B cell (primary cell): ENCODE results near the gene SF1.

Experiments used
- EZH2 ChIP-seq: IDR thresholded peaks from 2 replicates; pipeline ENCODE4 v1.6.1; 2012; ENCODE audit warnings: borderline replicate concordance, low read depth, mild to moderate bottlenecking, moderate library complexity, low read length; ENCODE audit not compliant: insufficient read depth, poor library complexity, severe bottlenecking
- TF ChIP-seq, protein P1 (sequence below): fragments of 200-600 bp; IDR thresholded peaks from one replicate; pipeline ENCODE4 v1.8.0; 2022; ENCODE audit warnings: antibody characterized with exemption, mild to moderate bottlenecking

DNA sequence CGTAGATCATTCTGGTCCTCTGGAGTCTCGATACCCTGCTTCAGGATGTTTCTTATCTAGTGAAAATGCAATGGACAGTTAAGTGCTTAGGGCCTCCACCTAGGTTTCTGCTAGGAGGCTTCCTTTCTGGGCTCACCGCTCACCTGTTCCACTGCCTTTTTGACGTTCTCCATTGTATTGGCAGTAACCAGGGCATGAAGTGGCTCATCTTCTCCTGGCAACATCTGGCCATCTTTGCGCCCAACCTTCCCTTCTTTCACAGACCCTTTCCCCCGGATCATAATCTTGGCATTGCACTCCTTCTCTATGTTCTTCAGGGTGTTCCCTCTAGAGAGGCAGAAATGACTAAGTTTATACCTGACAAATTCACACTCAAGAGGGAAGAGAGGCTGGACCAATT is 9.1 kb downstream of the SF1 start:
- TF ChIP-seq, protein P1, sequence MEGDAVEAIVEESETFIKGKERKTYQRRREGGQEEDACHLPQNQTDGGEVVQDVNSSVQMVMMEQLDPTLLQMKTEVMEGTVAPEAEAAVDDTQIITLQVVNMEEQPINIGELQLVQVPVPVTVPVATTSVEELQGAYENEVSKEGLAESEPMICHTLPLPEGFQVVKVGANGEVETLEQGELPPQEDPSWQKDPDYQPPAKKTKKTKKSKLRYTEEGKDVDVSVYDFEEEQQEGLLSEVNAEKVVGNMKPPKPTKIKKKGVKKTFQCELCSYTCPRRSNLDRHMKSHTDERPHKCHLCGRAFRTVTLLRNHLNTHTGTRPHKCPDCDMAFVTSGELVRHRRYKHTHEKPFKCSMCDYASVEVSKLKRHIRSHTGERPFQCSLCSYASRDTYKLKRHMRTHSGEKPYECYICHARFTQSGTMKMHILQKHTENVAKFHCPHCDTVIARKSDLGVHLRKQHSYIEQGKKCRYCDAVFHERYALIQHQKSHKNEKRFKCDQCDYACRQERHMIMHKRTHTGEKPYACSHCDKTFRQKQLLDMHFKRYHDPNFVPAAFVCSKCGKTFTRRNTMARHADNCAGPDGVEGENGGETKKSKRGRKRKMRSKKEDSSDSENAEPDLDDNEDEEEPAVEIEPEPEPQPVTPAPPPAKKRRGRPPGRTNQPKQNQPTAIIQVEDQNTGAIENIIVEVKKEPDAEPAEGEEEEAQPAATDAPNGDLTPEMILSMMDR: no peak
- TF ChIP-seq EZH2: no peak
